GM12891 (cell line): Measurements from ENCODE around the gene TSPAN11.

Experiments
- PAX5 ChIP-seq: IDR thresholded peaks from 2 replicates; pipeline ENCODE4 v1.6.1; 2011; ENCODE audit warnings: low read length, moderate library complexity, mild to moderate bottlenecking; ENCODE audit not compliant: insufficient read depth, severe bottlenecking
- POLR2A ChIP-seq: IDR thresholded peaks from 2 replicates; pipeline ENCODE4 v1.6.1; 2011; ENCODE audit warnings: low read depth, low read length, control low read depth
- POLR2AphosphoS5 ChIP-seq: IDR thresholded peaks from 2 replicates; pipeline ENCODE4 v1.6.1; 2011; ENCODE audit warnings: low read depth, low read length, control low read depth
- POU2F2 ChIP-seq: IDR thresholded peaks from 2 replicates; pipeline ENCODE4 v1.6.1; 2011; ENCODE audit warnings: low read depth, mild to moderate bottlenecking, control low read depth, low read length, moderate library complexity
- SPI1 ChIP-seq: IDR thresholded peaks from 2 replicates; pipeline ENCODE4 v1.6.1; 2011; ENCODE audit warnings: low read depth, low read length, control low read depth
- TAF1 ChIP-seq: IDR thresholded peaks from 2 replicates; pipeline ENCODE4 v1.6.1; 2011; ENCODE audit warnings: low read depth, low read length, control low read depth

DNA sequence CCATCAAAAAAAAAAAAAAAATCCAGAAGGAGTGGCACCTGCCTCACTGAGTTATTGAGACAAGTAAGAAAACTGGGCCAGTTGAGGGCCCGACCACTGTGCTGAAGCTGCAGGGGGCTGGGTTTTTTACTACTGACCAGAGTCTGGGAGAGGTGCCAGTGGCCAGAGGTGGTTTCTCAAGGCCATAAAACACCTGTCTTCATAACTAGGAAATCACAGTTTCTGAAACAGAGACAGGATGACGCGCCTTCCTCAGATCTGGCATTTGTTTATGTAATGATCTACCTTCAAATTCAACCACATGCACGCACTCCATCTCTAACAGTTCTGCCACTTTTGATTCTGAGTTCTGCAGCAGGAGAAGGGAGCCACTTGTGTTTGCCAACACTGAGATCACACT is 12.7 kb downstream of the TSPAN11 start:
- no peak for TF ChIP-seq POLR2AphosphoS5
- TF ChIP-seq POLR2A: no peak
- TF ChIP-seq TAF1: no peak
- no peak for TF ChIP-seq SPI1
- no peak for TF ChIP-seq POU2F2
- no peak for TF ChIP-seq PAX5
